Endothelial cell of umbilical vein (primary cell): ENCODE results near the gene MICALL2.

Source experiments
- CTCF ChIP-seq, 2 donors: IDR thresholded peaks; 1 replicate in 1 of 2; 2 replicates in 1 of 2; pipeline ENCODE4 v1.5.1; 2011; ENCODE audit warnings: low read length in 2 of 2, mild to moderate bottlenecking in 2 of 2, moderate library complexity in 2 of 2, control low read depth in 1 of 2, inconsistent platforms in 1 of 2, low read depth in 1 of 2; ENCODE audit not compliant: insufficient read depth in 1 of 2; ENCODE audit errors: extremely low read depth in 1 of 2
- FOS ChIP-seq: IDR thresholded peaks from 2 replicates; pipeline ENCODE4 v1.6.1; 2011; ENCODE audit warnings: mild to moderate bottlenecking, low read length, moderate library complexity, borderline replicate concordance; ENCODE audit not compliant: insufficient read depth
- GATA2 ChIP-seq: IDR thresholded peaks from 2 replicates; pipeline ENCODE4 v1.7.0; 2011; ENCODE audit warnings: low read depth, mild to moderate bottlenecking, moderate library complexity, mixed read lengths, low read length; ENCODE audit not compliant: insufficient read length, insufficient read depth
- MAX ChIP-seq: IDR thresholded peaks from 2 replicates; pipeline ENCODE4 v1.6.1; 2011; ENCODE audit not compliant: insufficient read depth, insufficient read length
- POLR2A ChIP-seq: IDR thresholded peaks from 2 replicates; pipeline ENCODE4 v1.6.1; 2012; ENCODE audit warnings: low read depth, mild to moderate bottlenecking, control low read depth, low read length
- POLR2AphosphoS5 ChIP-seq: IDR thresholded peaks from 2 replicates; pipeline ENCODE4 v1.6.1; 2012; ENCODE audit warnings: low read depth, mild to moderate bottlenecking, control low read depth, low read length, moderate library complexity; ENCODE audit not compliant: insufficient read depth

- no peak for TF ChIP-seq CTCF (IDR thresholded peaks at IDR 0.05; ENCODE audit: extremely low read depth in 1 of 2, insufficient read depth in 1 of 2, low read depth in 1 of 2, low read length in 2 of 2)
- no peak for TF ChIP-seq GATA2
- TF ChIP-seq POLR2AphosphoS5: no peak
- no peak for TF ChIP-seq POLR2A
- TF ChIP-seq MAX: no peak
- no peak for TF ChIP-seq FOS
Measured at GRCh38 chr7:1391449-1391848, 67.8 kb downstream of the MICALL2 start.
